HG02610 (cell line): ENCODE results near the gene JPH4.

Experiments used
- ATAC-seq: cut with Tn5 transposase; IDR thresholded peaks from one replicate; pipeline ENCODE4 v1.9.1; 2021; ENCODE audit warnings: mild to moderate bottlenecking, moderate library complexity; ENCODE audit not compliant: unreplicated experiment

JPH4 gene

DNA sequence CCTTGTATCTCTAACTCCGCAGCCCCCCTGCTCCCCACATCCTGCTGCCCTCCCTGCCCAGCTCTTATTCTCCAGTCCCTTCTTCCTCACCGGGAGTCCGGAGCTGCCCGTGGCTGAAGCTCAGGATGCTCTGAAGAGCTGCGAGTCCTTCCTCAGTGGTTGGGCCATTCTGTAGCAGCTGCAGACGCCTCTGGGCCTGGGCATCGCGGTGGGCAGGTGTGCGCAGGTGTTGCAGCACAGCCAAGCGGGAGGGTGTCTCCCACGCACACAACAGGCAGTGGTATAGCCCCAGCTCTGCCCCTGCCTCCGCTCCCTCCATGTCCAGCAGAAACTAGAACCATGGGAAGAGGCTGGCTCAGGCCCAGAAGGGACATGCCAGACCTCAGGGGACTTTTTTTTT is 47.2 kb downstream of the JPH4 start:
- ATAC-seq: no peak

DNA sequence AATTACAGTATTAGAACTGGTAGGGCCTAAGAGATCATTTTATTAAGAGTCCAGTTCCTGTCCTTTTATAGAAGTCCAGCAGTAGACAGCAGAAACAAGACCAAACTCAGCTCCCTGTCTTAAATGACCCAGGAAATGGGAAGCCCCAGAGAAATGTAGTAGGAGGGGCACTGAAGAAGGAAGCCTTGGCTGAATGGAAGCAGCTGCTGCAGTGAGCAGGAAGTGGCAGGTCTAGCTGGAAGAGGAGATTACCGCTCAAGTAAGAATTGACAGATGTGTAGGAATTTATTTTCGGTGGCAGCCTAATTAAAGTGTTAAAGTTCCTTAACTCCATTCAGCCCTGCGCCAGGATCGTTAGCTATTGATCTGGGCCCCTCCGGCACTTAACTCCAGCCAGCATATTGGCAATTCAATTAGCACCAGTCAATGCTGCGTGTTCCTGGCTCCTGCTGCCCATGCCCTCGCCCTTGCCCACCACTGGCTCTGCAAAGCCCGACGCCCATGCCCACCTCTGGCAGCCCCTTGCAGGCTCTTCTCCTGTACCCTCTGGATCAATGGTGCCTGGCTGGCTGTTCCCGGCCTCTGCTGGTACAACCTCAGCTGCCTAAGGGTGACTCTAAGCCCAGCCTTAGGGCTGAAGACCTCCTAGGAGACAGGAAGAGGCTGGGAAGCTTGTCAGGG is 48.1 kb downstream of the JPH4 start:
- ATAC-seq: no peak

DNA sequence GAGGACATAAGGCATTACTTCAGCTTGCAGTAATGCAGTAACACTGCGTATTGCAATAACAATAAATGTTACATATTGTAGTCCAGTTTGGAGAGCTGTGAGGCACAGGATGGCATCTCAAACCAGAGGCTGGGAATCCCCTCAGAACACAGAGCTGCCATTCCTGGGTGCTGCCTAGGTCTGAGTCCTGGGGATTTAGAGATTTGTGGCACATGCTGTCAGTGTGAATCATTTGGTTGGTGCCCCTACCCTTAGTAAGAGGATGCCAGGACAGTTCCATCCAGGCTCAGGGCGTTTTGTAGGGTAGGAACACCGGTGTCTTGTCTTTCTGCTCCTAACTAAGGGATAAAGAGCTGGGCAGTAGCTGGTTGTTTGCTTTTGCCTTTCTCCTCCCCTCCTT is 49.6 kb downstream of the JPH4 start:
- ATAC-seq: no peak

DNA sequence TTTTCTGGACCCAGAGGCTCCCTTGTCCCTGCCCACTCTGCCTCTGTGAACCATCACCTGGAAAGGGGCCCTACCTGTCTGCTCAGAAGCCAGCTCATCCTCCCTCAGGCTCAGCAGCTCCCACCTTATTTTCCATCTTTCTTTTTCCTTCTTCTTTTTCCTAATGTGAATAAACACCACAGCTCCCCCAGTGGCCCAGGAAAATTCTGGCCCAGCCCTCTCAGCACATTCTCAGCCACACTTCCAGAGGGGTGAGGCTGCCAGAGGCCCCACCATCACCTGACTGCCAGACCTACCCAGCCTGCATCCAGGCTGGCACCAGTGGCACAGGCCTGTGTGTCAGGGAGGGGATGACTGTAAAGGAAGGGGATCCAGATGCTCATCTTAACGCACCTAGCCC is 50.0 kb downstream of the JPH4 start:
- ATAC-seq: no peak

DNA sequence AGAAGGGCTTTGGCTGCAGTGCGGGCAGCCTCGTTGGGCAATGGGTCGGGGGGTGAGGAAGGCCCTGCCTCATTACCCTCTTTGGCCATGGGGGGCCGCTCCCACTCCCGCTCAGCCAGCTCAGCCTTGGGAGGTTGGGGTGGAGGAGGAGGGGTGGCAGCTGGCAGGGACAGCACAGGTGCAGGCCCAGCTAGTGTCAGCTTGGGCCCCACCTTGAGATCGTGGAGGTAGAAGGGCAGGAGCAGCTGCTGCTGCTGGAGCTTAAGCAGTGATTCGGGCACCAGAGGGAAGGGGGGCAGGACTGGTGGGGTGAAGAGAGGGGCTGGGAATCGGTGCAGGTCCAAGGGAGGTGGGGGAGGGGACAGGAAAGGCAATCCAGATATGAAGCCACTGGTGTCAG is 53.0 kb downstream of the JPH4 start:
- no peak for ATAC-seq

DNA sequence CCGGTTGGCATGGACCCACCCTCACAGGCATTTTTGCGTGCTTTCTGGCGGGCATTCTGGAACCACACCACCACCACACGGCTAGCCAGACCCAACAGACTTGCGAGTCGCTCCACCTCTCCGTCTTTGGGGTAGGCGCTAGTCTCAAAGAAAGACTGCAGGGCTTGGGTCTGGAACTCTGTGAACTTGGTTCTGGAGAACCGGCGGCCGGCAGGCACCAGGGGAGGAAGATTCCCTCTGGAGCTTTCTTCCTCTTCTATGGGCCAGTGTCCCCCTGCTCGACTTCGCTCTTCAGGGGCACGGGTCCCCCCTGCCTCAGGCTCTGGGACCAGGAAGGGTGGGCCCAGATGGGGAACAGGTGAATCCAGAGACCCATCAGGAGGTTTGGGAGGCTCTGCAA is 53.6 kb downstream of the JPH4 start:
- ATAC-seq: no peak

DNA sequence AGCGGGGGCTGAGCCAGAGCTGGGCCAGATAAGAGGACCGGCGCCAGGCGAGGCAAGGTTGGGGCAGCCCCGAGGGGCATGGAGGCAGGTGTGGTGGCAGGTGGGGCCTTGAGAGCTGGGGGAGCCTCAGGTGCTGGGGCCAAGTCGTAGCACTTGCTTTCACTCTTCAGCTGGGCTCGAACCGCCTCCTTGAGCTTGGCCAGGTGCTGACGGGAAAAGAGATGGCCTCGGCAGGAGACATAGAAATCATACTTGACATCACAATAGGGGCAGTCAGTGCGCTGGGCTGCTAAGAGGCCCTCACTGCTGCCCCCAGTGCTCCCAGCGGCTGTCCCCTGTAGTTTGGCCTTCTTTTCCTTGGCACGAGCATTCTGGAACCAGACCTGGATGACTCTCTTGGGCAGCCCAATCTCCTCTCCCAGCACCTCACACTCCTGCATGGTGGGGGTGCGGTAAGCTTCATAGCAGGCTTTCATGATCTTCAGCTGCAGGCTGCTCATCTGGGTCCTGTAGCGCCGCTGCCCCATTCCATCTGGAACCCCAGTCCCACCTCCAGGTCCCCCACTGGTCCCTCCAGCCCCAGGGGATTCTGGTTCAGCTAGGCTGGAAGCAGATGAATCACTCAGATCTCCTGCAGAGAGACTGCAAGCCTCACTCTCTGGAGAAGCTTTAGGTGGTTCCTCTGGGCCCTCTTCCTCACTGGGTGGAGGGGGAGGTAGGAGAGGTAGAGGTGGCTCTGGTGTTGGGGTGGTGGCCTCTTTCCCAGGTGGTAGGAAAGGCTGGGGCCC is 55.2 kb downstream of the JPH4 start:
- ATAC-seq: no peak

DNA sequence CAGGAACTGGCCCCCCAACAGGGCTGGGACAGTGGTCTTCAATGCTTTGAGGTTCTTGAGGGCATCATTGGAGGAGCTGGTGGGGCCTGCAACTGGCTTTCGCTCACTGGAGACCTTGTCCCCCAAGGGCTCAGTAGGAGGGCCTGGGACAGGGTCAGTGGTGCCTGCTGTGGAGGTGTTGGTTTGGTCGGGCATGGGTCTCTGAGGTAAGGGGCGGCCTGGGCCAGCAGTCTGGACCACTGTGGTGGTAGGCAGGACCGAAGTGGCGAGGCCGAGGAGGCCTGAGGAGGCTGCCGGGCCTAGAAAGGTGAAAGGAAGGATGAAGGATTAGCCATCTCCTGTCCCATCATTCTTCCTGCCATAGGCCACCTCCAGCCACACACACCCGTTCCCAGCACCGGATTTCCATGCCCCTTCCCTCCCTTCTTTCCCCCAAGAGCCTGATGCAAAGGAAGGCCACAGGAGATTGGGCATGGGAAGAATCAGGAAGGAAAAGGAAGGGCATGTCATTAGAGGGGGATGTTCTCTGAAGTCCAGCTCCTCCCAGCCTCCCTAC is 55.9 kb downstream of the JPH4 start:
- no peak for ATAC-seq

DNA sequence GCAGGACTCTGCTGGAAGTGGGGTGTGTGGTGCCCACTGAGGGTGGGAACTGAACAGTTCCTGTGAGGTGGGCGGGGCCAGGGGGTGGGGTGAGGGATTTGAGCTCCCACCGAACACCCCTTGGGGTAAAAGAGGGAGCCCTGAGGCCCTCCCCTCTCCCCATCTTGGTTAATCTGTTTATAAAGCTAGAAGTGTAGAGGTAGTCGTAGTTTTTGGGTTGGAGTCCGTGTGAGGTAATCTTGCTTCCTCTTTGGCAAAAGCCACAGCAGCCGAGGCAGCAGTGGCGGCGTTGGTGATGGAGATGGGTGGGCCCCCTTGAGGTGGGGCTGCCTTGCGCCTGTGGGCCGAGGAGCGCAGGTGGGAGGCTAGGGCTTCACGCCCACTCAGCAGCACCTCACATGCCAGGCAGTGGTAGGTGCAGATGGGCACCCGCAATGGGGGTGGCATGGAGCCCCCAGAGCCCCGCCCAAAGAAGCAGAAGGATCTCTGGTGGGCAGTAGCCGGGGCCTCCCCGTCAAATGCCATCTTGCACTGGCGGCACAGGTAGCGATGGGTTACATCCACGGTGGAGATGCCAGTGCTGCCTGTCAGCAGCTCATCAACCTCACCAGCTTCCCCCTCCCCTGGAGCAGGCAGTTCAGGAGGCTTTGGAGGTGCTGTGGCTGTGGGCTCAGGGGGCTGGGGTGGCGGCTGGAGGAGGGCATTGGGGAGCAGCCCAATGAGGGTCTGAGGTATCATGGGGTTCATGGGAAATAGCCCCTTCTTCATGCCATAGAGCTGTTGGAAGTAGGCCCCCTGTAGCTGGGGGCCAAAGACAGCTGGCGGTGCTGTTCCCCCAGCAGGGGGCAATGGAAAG is 56.6 kb downstream of the JPH4 start:
- ATAC-seq: no peak

DNA sequence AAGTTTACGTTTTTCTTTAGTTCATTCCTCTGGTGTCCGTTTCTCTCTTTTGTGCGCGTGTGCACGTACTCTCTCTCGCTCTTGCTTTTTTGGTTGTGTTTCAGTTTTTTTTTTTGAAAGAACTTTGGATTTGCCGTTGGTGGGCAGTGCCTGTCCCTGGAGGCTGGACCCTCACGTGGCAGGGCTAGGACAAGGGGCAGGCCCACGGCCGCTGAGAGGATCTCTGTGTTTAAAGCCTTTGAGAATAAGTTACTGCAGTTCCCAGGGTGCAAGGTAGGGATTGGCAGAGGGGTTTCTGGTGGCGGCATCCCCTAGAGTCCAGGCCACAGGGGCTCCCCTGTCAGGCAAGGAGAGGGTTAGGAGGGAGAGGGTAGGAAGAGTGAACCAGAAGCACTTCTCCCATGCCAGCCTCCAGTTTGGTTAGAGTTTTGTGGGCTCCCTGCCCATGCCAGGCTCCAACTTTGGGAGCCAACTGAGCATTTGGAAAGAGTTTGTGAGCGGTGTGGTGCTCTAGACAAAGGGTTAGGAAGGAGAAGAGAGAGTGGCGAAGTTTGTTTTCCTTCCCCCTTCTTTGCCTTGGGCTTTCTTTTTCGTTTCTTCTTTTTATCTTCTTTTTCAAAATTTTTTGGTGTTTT is 57.6 kb downstream of the JPH4 start:
- no peak for ATAC-seq

DNA sequence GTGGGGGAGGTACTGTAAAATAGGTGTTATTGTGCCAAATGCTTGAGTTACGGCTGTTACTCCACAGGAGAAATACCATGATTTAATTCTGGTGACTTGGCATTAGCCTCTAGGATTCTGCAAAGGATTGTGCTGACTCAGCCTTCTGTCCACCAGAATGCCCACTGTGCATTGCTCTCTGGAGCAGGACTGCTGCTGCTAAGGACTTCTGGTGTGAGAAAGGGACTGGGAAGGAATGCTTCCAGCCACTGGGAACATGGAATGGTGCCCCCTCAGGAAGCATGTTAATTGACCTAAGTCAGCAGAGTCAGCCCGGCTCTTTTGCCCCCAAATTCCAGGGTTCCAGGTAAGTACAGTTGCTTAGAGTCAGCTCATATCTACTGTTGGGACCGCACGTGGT is 59.9 kb downstream of the JPH4 start:
- ATAC-seq: no peak
